Endodermal cell (in vitro differentiated cells): ENCODE data around the gene ZNF304. TPM values are rescaled to one million over a fixed set of nuclear protein-coding genes. Genes with fewer than 3 reads are reported as not detected.

Experiments
- DNase-seq: peaks from one replicate; pipeline ENCODE4 v3.0.0-alpha.2; 2017
- H3K27ac ChIP-seq: 2 replicates; pipeline ENCODE4 v1.5.1; 2013; ENCODE audit warnings: mild to moderate bottlenecking, low read depth, low read length, moderate library complexity
- H3K27me3 ChIP-seq: 2 replicates; pipeline ENCODE4 v1.6.1; 2013; ENCODE audit warnings: mild to moderate bottlenecking, low read length, moderate library complexity; ENCODE audit not compliant: insufficient read depth, control insufficient read depth, poor library complexity, severe bottlenecking
- H3K36me3 ChIP-seq: 2 replicates; pipeline ENCODE4 v1.7.0; 2013; ENCODE audit warnings: mild to moderate bottlenecking, low read length, moderate library complexity; ENCODE audit not compliant: control insufficient read depth, insufficient read depth
- H3K4me1 ChIP-seq: one replicate; pipeline ENCODE4 v1.7.0; 2013; ENCODE audit warnings: low read length; ENCODE audit not compliant: control insufficient read depth, insufficient read depth
- H3K4me3 ChIP-seq: 2 replicates; pipeline ENCODE4 v1.5.1; 2013; ENCODE audit warnings: mild to moderate bottlenecking, low read length, moderate library complexity
- H3K9ac ChIP-seq: 2 replicates; pipeline ENCODE4 v1.6.1; 2013; ENCODE audit warnings: mild to moderate bottlenecking, low read length, moderate library complexity; ENCODE audit not compliant: poor library complexity, severe bottlenecking; ENCODE audit errors: extremely low read depth
- H3K9me3 ChIP-seq: 2 replicates; pipeline ENCODE4 v1.6.1; 2013; ENCODE audit warnings: mild to moderate bottlenecking, low read length, moderate library complexity; ENCODE audit not compliant: control insufficient read depth
- H3K27ac Mint-ChIP-seq: 2 replicates; pipeline ENCODE4 v1.8.0; 2020; ENCODE audit warnings: mixed read lengths
- H3K27me3 Mint-ChIP-seq: 2 replicates; pipeline ENCODE4 v1.8.0; 2021; ENCODE audit warnings: mild to moderate bottlenecking, mixed read lengths; ENCODE audit not compliant: insufficient read depth
- H3K36me3 Mint-ChIP-seq: 2 replicates; pipeline ENCODE4 v1.8.0; 2020; ENCODE audit warnings: low read depth, mixed read lengths
- H3K4me1 Mint-ChIP-seq: 2 replicates; pipeline ENCODE4 v1.8.0; 2020; ENCODE audit warnings: mixed read lengths
- H3K4me3 Mint-ChIP-seq: 2 replicates; pipeline ENCODE4 v1.8.0; 2020; ENCODE audit warnings: mild to moderate bottlenecking, moderate library complexity, mixed read lengths
- H3K9me3 Mint-ChIP-seq: 2 replicates; pipeline ENCODE4 v1.8.0; 2020; ENCODE audit warnings: mild to moderate bottlenecking, mixed read lengths
- WGBS, 2 experiments: methylation state at CpG; one replicate each; pipeline versions ENCODE4 v1.1.5 to v1.1.7; 2013; ENCODE audit warnings: missing lambda C conversion rate in 2 of 2, mixed read lengths in 1 of 2; ENCODE audit not compliant: insufficient coverage in 1 of 2, insufficient read length in 1 of 2; 5-methylcytosine and 5-hydroxymethylcytosine counted together
- total RNA-seq, 2 donors: library from RNA; stranded (reverse); fragmentation: NEBNext Ultra II Directional in 1 of 2; extraction: Animal tissue kit (Norgen Biotek cat#: 25700) in 1 of 2; gene quantifications; 2 replicates in 1 of 2; 3 replicates in 1 of 2; pipeline ENCODE4 v1.2.1, GENCODE V29; 2021
- TF ChIP-seq, protein P1 (sequence below): fragments of 200-600 bp; sonication (generic); conservative IDR thresholded peaks from 2 replicates; pipeline ENCODE4 v1.5.0; 2021; ENCODE audit warnings: antibody characterized with exemption, mild to moderate bottlenecking

The ZNF304 gene
- total RNA-seq, 2 donors from 2014 or later = 11.6 to 12.3 TPM

DNA sequence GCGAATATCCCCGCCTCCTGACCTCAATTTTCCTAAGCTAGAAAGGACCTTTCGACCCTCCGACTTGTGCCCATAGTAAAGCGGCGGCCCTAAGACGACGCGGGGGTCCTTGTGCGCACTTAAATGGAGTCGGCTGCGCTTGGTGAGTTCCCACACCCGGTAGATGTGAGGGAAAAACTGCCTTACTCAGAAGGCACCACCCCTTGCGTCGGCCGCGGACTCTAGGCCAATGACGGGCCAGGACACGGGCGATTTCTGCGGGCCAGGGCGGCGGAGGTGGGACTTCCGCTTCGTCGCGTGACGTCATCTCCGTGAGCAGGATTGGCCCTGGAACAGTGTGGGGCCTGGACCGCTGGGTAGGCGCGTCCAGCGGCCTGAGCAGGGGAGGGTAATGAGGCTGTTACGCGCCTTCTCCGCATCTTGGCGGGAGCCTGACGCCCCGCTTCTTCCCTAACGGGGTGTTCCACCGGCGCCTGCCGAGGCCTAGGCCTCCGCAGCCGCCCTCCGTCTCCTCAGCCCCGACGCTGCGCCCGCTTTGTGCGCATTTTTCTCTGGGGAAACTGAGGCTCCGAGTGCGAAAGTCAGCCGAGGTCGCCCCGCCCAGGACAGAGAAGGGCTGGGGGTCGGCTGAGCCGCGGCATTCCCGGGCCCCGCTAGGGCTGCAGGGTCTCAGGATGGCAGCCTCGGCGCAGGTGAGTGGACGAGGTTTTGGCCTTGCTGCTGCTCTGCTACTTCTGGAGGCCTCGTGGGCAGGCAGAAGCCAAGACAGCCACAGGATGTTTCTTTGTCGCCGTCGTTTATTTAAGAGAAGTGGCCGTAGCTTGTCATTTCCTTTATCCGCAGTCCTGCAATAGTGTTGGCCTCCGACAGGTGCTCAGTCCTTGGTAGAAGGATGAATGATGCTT, 30.6 kb upstream of the ZNF304 start, which contains the start of gene ZNF543:
TSS of gene ZNF543 (plus strand) at position 293 of the 905 bp plus-strand sequence. CDS start at position 675, 382 bp downstream.
- peak within 1 kb of the TSS; percentile 90 for H3K9ac ChIP-seq
- WGBS, 2 experiments = 0 to 1% methylated on average over 44 to 71 of the region's 71 CpGs
- H3K36me3 Mint-ChIP-seq = peaks cover 19% of the 10 kb centered on the region
- TF ChIP-seq, protein P1, sequence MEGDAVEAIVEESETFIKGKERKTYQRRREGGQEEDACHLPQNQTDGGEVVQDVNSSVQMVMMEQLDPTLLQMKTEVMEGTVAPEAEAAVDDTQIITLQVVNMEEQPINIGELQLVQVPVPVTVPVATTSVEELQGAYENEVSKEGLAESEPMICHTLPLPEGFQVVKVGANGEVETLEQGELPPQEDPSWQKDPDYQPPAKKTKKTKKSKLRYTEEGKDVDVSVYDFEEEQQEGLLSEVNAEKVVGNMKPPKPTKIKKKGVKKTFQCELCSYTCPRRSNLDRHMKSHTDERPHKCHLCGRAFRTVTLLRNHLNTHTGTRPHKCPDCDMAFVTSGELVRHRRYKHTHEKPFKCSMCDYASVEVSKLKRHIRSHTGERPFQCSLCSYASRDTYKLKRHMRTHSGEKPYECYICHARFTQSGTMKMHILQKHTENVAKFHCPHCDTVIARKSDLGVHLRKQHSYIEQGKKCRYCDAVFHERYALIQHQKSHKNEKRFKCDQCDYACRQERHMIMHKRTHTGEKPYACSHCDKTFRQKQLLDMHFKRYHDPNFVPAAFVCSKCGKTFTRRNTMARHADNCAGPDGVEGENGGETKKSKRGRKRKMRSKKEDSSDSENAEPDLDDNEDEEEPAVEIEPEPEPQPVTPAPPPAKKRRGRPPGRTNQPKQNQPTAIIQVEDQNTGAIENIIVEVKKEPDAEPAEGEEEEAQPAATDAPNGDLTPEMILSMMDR = peak; percentile 19
- peak within 1 kb of the TSS; percentile 83 for H3K4me3 Mint-ChIP-seq
- peak within 1 kb of the TSS; percentile 91 for H3K4me3 ChIP-seq
- H3K9me3 Mint-ChIP-seq = no peaks in the 10 kb centered on the region
- H3K27me3 ChIP-seq = peaks cover 28% of the 10 kb centered on the region
- peaks cover 30% of the 10 kb centered on the region for H3K27me3 Mint-ChIP-seq
- peaks cover 12% of the 10 kb centered on the region for H3K4me1 Mint-ChIP-seq
- peak within 1 kb of the TSS; percentile 94 for H3K27ac Mint-ChIP-seq
- H3K36me3 ChIP-seq = peaks cover 20% of the 10 kb centered on the region
- DNase-seq = peak; percentile 98
- peaks cover 2% of the 10 kb centered on the region for H3K4me1 ChIP-seq
- H3K9me3 ChIP-seq = no peaks in the 10 kb centered on the region
- peak within 1 kb of the TSS; percentile 69 for H3K27ac ChIP-seq

DNA sequence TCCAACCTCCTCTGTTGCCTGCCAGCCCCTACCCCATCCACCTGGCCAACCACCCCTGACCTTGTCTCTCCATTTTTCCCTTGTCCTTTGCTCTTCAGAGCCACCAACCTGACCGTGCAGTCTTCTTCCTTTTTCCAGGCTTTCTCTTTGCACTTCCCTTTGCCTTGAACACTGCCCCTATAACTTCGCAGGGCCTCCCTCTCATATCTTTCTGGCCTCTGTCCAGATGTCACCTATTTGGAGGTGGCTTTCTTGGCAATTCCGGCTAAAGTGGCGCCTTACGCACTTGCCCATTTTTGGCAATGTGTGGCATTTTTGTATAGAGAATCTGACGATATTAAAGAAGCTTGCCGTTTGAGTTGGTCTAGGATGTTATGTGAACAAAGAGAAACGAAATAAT, 30.0 kb upstream of the ZNF304 start:
- Histone ChIP-seq H3K4me1 (peaks cover 2% of the 10 kb centered on the region), H3K4me3 (peak overlapping the region; percentile 91), H3K36me3 (peaks cover 26% of the 10 kb centered on the region), H3K9ac (peak overlapping the region; percentile 90), H3K9me3 (no peaks in the 10 kb centered on the region), H3K27me3 (peaks cover 21% of the 10 kb centered on the region), H3K27ac (no peak overlapping the region)
- peaks cover 12% of the 10 kb centered on the region for H3K4me1 Mint-ChIP-seq
- TF ChIP-seq, protein P1 = no peak
- 64% methylated on average over 7 to 8 of the region's 8 CpGs for whole genome bisulfite sequencing, 2 experiments
- peak overlapping the region; percentile 83 for H3K4me3 Mint-ChIP-seq
- no peak for DNase-seq
- H3K27ac Mint-ChIP-seq = peak overlapping the region; percentile 94
- peaks cover 25% of the 10 kb centered on the region for H3K36me3 Mint-ChIP-seq
- peaks cover 23% of the 10 kb centered on the region for H3K27me3 Mint-ChIP-seq
- no peaks in the 10 kb centered on the region for H3K9me3 Mint-ChIP-seq

DNA sequence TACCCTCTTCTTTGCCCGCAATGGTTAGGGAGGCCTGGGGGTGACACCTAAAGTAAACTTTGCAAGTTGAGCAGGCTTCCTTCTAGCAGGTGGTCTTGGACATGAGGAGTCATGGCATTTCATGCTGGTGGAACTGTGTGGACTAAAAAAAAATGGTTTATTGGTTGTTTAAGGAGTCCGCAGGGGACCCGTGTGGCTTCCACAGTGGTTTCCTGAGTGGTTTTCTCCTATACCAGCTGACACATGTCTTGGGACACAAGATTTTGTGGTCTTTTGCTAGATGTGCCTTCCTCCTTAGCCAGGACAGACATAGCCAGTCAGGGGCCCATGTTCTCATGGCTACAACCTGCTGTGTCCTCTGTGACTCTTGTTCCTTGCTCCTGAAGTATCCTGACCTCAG, 29.3 kb upstream of the ZNF304 start:
- peaks cover 2% of the 10 kb centered on the region for H3K4me1 ChIP-seq
- peak overlapping the region; percentile 90 for H3K9ac ChIP-seq
- H3K27ac ChIP-seq = no peak overlapping the region
- Mint-ChIP-seq H3K9me3 (no peaks in the 10 kb centered on the region), H3K4me3 (peak overlapping the region; percentile 83), H3K4me1 (peaks cover 12% of the 10 kb centered on the region), H3K36me3 (peaks cover 28% of the 10 kb centered on the region), H3K27ac (no peak overlapping the region), H3K27me3 (peaks cover 17% of the 10 kb centered on the region)
- H3K27me3 ChIP-seq = peaks cover 15% of the 10 kb centered on the region
- TF ChIP-seq, protein P1 = no peak
- H3K9me3 ChIP-seq = no peaks in the 10 kb centered on the region
- H3K36me3 ChIP-seq = peaks cover 29% of the 10 kb centered on the region
- DNase-seq = no peak
- WGBS, 2 experiments = 93 to 95% methylated on average over 2 to 3 of the region's 3 CpGs
- H3K4me3 ChIP-seq = peak overlapping the region; percentile 91
